Measurements from ENCODE around the gene FKBP6. TPM values are rescaled to one million over a fixed set of nuclear protein-coding genes. Genes with fewer than 3 reads are reported as not detected.

FKBP6 gene
- total and polyA plus RNA-seq, 2 of the 13 experiments (the other 11 are each of a cell fraction or from before 2014, with no cell fraction given), result 0.07 to 0.20 TPM

DNA sequence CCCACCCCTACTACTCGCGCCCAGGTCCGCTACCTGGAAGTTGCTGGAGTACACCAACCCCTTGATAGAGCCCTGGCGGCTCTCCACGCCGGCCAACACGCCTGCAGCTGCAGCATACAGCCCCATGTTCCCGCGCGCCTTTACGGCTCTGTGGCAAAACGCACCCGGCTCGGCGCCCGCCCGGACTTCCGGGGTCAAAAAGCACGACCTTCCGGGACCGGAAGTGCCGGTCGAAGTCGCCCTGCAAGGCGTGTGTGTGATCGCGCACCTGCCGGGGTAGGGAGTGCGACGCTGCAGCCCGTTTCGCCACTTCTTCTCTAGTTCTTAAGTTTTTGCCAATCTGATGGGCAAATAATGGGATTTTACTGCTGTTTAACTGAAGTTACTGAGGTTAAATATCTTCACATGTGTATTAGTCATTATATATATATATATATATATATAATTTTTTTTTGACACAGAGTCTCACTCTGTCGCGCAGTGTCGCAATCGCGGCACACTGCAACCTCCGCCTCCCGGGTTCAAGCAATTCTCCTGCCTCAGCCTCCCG lies 19.2 kb upstream of the FKBP6 start, which contains the start of gene NSUN5 (continued):
- TF ChIP-seq, protein P1, sequence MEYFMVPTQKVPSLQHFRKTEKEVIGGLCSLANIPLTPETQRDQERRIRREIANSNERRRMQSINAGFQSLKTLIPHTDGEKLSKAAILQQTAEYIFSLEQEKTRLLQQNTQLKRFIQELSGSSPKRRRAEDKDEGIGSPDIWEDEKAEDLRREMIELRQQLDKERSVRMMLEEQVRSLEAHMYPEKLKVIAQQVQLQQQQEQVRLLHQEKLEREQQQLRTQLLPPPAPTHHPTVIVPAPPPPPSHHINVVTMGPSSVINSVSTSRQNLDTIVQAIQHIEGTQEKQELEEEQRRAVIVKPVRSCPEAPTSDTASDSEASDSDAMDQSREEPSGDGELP (IDR thresholded peaks at IDR 0.05; ENCODE audit: borderline replicate concordance, low read depth), result peak; percentile 24; the same call in 1 of the 2 replicates
- no peak for TF ChIP-seq RBAK (CRISPR knock-in tag; IDR thresholded peaks at IDR 0.05)
- no peak for TF ChIP-seq MAFK (conservative IDR thresholded peaks at IDR 0.05 in 1 of 2, IDR thresholded peaks at IDR 0.05 in 1 of 2; ENCODE audit: low read length in 2 of 2)
- TF ChIP-seq, protein P2, sequence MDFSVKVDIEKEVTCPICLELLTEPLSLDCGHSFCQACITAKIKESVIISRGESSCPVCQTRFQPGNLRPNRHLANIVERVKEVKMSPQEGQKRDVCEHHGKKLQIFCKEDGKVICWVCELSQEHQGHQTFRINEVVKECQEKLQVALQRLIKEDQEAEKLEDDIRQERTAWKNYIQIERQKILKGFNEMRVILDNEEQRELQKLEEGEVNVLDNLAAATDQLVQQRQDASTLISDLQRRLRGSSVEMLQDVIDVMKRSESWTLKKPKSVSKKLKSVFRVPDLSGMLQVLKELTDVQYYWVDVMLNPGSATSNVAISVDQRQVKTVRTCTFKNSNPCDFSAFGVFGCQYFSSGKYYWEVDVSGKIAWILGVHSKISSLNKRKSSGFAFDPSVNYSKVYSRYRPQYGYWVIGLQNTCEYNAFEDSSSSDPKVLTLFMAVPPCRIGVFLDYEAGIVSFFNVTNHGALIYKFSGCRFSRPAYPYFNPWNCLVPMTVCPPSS (IDR thresholded peaks at IDR 0.05), result no peak
- no peak for TF ChIP-seq ZNF850 (CRISPR knock-in tag; conservative IDR thresholded peaks at IDR 0.05)
- TF ChIP-seq, protein P3, sequence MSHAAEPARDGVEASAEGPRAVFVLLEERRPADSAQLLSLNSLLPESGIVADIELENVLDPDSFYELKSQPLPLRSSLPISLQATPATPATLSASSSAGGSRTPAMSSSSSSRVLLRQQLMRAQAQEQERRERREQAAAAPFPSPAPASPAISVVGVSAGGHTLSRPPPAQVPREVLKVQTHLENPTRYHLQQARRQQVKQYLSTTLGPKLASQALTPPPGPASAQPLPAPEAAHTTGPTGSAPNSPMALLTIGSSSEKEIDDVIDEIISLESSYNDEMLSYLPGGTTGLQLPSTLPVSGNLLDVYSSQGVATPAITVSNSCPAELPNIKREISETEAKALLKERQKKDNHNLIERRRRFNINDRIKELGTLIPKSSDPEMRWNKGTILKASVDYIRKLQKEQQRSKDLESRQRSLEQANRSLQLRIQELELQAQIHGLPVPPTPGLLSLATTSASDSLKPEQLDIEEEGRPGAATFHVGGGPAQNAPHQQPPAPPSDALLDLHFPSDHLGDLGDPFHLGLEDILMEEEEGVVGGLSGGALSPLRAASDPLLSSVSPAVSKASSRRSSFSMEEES (CRISPR knock-in tag; IDR thresholded peaks at IDR 0.05), result peak; percentile 89
- TF ChIP-seq ZBTB42 (CRISPR knock-in tag; IDR thresholded peaks at IDR 0.05), result no peak
- TF ChIP-seq, protein P4, sequence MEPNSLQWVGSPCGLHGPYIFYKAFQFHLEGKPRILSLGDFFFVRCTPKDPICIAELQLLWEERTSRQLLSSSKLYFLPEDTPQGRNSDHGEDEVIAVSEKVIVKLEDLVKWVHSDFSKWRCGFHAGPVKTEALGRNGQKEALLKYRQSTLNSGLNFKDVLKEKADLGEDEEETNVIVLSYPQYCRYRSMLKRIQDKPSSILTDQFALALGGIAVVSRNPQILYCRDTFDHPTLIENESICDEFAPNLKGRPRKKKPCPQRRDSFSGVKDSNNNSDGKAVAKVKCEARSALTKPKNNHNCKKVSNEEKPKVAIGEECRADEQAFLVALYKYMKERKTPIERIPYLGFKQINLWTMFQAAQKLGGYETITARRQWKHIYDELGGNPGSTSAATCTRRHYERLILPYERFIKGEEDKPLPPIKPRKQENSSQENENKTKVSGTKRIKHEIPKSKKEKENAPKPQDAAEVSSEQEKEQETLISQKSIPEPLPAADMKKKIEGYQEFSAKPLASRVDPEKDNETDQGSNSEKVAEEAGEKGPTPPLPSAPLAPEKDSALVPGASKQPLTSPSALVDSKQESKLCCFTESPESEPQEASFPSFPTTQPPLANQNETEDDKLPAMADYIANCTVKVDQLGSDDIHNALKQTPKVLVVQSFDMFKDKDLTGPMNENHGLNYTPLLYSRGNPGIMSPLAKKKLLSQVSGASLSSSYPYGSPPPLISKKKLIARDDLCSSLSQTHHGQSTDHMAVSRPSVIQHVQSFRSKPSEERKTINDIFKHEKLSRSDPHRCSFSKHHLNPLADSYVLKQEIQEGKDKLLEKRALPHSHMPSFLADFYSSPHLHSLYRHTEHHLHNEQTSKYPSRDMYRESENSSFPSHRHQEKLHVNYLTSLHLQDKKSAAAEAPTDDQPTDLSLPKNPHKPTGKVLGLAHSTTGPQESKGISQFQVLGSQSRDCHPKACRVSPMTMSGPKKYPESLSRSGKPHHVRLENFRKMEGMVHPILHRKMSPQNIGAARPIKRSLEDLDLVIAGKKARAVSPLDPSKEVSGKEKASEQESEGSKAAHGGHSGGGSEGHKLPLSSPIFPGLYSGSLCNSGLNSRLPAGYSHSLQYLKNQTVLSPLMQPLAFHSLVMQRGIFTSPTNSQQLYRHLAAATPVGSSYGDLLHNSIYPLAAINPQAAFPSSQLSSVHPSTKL (CRISPR knock-in tag; IDR thresholded peaks at IDR 0.05), result peak; percentile 68
- peak; percentile 80 for TF ChIP-seq ZFX (CRISPR knock-in tag; IDR thresholded peaks at IDR 0.05; ENCODE audit: low read depth)
- 0 out of 2 replicates have a peak, but pooled peaks have one; percentile 50 for TF ChIP-seq ZNF674 (CRISPR knock-in tag; IDR thresholded peaks at IDR 0.05; ENCODE audit: low read depth)
- TF ChIP-seq, protein P5, sequence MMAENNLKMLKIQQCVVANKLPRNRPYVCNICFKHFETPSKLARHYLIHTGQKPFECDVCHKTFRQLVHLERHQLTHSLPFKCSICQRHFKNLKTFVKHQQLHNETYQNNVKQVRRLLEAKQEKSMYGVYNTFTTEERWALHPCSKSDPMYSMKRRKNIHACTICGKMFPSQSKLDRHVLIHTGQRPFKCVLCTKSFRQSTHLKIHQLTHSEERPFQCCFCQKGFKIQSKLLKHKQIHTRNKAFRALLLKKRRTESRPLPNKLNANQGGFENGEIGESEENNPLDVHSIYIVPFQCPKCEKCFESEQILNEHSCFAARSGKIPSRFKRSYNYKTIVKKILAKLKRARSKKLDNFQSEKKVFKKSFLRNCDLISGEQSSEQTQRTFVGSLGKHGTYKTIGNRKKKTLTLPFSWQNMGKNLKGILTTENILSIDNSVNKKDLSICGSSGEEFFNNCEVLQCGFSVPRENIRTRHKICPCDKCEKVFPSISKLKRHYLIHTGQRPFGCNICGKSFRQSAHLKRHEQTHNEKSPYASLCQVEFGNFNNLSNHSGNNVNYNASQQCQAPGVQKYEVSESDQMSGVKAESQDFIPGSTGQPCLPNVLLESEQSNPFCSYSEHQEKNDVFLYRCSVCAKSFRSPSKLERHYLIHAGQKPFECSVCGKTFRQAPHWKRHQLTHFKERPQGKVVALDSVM (CRISPR knock-in tag; IDR thresholded peaks at IDR 0.05), result no peak
- peak; percentile 95 for TF ChIP-seq KDM2A (CRISPR knock-in tag; IDR thresholded peaks at IDR 0.05; ENCODE audit: borderline replicate concordance, low read depth)
- TF ChIP-seq ZNF34 (CRISPR knock-in tag; IDR thresholded peaks at IDR 0.05; ENCODE audit: borderline replicate concordance), result 0 out of 2 replicates have a peak, but pooled peaks have one; percentile 49
- TF ChIP-seq ZNF468 (CRISPR knock-in tag; IDR thresholded peaks at IDR 0.05), result no peak

Measured in HepG2 (cell line).